HCT116 (cell line): ENCODE results near the gene TAF3. TPM values are rescaled to one million over a fixed set of nuclear protein-coding genes. Genes with fewer than 3 reads are reported as not detected.

Source experiments
- ATAC-seq: fragments of 200-7000 bp; cut with Tn5 transposase; 2 replicates; pipeline ENCODE4 v1.9.1; 2020; ENCODE audit warnings: mild to moderate bottlenecking, moderate library complexity
- BruUV-seq: library from RNA; stranded (reverse); fragments of 400-500 nt; replicated peaks from 2 replicates; lab custom pipeline; 2021; lab: Mats Ljungman, UMichigan
- CTCF ChIA-PET: fragments of 300-600 bp; sonication (Branson Sonifier 250); formaldehyde crosslinking; loops from one replicate; lab custom pipeline; 2021; ENCODE audit warnings: antibody characterized with exemption; lab: Charles Lee
- POLR2A ChIA-PET: fragments of 300-600, 350-600 bp; sonication (Branson Sonifier 250); formaldehyde crosslinking; loops from one replicate; lab custom pipeline; 2021; ENCODE audit warnings: antibody characterized with exemption; lab: Charles Lee
- RAD21 ChIA-PET, 2 experiments: fragments of 300-600 bp; sonication (Branson Sonifier 250); formaldehyde crosslinking; loops; one replicate each; lab custom pipeline; 2023; ENCODE audit warnings: low total read pairs in 2 of 2; ENCODE audit not compliant: uncharacterized antibody in 2 of 2, unreplicated experiment in 2 of 2, low non-redundant PET in 1 of 2; lab: Charles Lee
- DNase-seq: peaks from one replicate; pipeline ENCODE4 v3.0.0-alpha.2; 2010; ENCODE audit warnings: low read depth, low spot score
- H2AFZ ChIP-seq: fragments of 200-600 bp; shearing (Covaris generic), sonication (generic); 2 replicates; pipeline ENCODE4 v1.6.1; 2017; ENCODE audit warnings: low read depth, mixed run types, mixed read lengths, antibody characterized with exemption, low read length; ENCODE audit not compliant: poor library complexity, severe bottlenecking
- H3K27ac ChIP-seq: 2 replicates; pipeline ENCODE4 v1.5.1; 2012; ENCODE audit warnings: low read depth, low read length
- H3K27me3 ChIP-seq: fragments of 200-600 bp; sonication (generic); 2 replicates; pipeline ENCODE4 v1.6.1; 2016; ENCODE audit warnings: mixed run types, low read length, mixed read lengths; ENCODE audit not compliant: insufficient read depth
- H3K36me3 ChIP-seq, 2 experiments: fragments of 200-500 bp in 1 of 2; fragments of 200-600 bp in 1 of 2; sonication (Bioruptor generic) in 1 of 2; sonication (generic) in 1 of 2; 2 replicates each; pipeline versions ENCODE4 v1.5.1 to v1.6.1; 2014 to 2016; ENCODE audit warnings: low read length in 2 of 2, inconsistent platforms in 1 of 2, mixed read lengths in 1 of 2, mixed run types in 1 of 2; ENCODE audit not compliant: insufficient read depth in 2 of 2, control insufficient read depth in 1 of 2
- H3K4me1 ChIP-seq, 2 experiments: fragments of 200-600 bp in 1 of 2; sonication (generic) in 1 of 2; 2 replicates each; pipeline versions ENCODE4 v1.5.1 to v1.6.1; 2012 to 2017; ENCODE audit warnings: low read length in 2 of 2, inconsistent platforms in 1 of 2, mild to moderate bottlenecking in 1 of 2, mixed read lengths in 1 of 2, mixed run types in 1 of 2, moderate library complexity in 1 of 2; ENCODE audit not compliant: insufficient read depth in 2 of 2, control insufficient read depth in 1 of 2
- H3K4me2 ChIP-seq: fragments of 200-600 bp; sonication (generic); 2 replicates; pipeline ENCODE4 v1.6.1; 2017; ENCODE audit warnings: mixed run types, low read length, mixed read lengths
- H3K4me3 ChIP-seq, 2 experiments: fragments of 200-600 bp in 1 of 2; sonication (generic) in 1 of 2; replicated peaks in 1 of 2; 2 replicates each; pipeline ENCODE4 v1.5.1; 2011 to 2016; ENCODE audit warnings: low read length in 2 of 2, control low read depth in 1 of 2, low read depth in 1 of 2, mild to moderate bottlenecking in 1 of 2, mixed read lengths in 1 of 2, mixed run types in 1 of 2
- H3K79me2 ChIP-seq: fragments of 200-600 bp; sonication (generic); 2 replicates; pipeline ENCODE4 v1.6.1; 2017; ENCODE audit warnings: mild to moderate bottlenecking, mixed run types, low read length, moderate library complexity, mixed read lengths; ENCODE audit not compliant: insufficient read depth
- H3K9ac ChIP-seq: fragments of 200-600 bp; sonication (generic); 2 replicates; pipeline ENCODE4 v1.6.1; 2016; ENCODE audit warnings: low read length, mixed read lengths
- H3K9me2 ChIP-seq: fragments of 200-600 bp; sonication (generic), shearing (Covaris generic); 2 replicates; pipeline ENCODE4 v1.6.1; 2017; ENCODE audit warnings: mixed run types, mild to moderate bottlenecking, moderate library complexity; ENCODE audit not compliant: insufficient read depth
- H3K9me3 ChIP-seq, 2 experiments: fragments of 200-500 bp in 1 of 2; fragments of 200-600 bp in 1 of 2; sonication (Bioruptor generic) in 1 of 2; sonication (generic) in 1 of 2; 2 replicates each; pipeline ENCODE4 v1.6.1; 2014 to 2017; ENCODE audit warnings: low read length in 2 of 2, mixed read lengths in 2 of 2, inconsistent platforms in 1 of 2, low read depth in 1 of 2, mild to moderate bottlenecking in 1 of 2, mixed run types in 1 of 2, moderate library complexity in 1 of 2; ENCODE audit not compliant: control insufficient read depth in 1 of 2, insufficient read depth in 1 of 2
- H4K20me1 ChIP-seq: fragments of 200-600 bp; sonication (generic), shearing (Covaris generic); 2 replicates; pipeline ENCODE4 v1.6.1; 2017; ENCODE audit warnings: mixed run types, mild to moderate bottlenecking, moderate library complexity; ENCODE audit not compliant: insufficient read depth
- CBX3 ChIP-seq: IDR thresholded peaks from 2 replicates; pipeline ENCODE4 v1.6.1; 2012; ENCODE audit warnings: low read depth
- ELF1 ChIP-seq: IDR thresholded peaks from 2 replicates; pipeline ENCODE4 v1.6.1; 2012; ENCODE audit warnings: low read depth, borderline replicate concordance
- EZH2 ChIP-seq: fragments of 200-600 bp; sonication (generic); IDR thresholded peaks from 2 replicates; pipeline ENCODE4 v1.6.1; 2017; ENCODE audit warnings: antibody characterized with exemption, mixed run types
- FOSL1 ChIP-seq: IDR thresholded peaks from 2 replicates; pipeline ENCODE4 v1.6.1; 2012; ENCODE audit warnings: low read depth
- POLR2A ChIP-seq: IDR thresholded peaks from 2 replicates; pipeline ENCODE4 v1.7.0; 2011; ENCODE audit warnings: borderline replicate concordance; ENCODE audit not compliant: insufficient read depth, insufficient read length; ENCODE audit errors: extremely low read depth
- RAD21 ChIP-seq: IDR thresholded peaks from 2 replicates; pipeline ENCODE4 v1.6.1; 2012; ENCODE audit warnings: low read depth, mild to moderate bottlenecking
- YY1 ChIP-seq: IDR thresholded peaks from 2 replicates; pipeline ENCODE4 v1.6.1; 2011; ENCODE audit warnings: low read length, low read depth, moderate library complexity, mild to moderate bottlenecking; ENCODE audit not compliant: insufficient replicate concordance; ENCODE audit errors: extremely low read depth
- ZFX ChIP-seq: fragments of 450-650 bp; IDR thresholded peaks from 2 replicates; pipeline ENCODE4 v1.6.1; 2017
- ZNF274 ChIP-seq: fragments of 200-500 bp; sonication (Bioruptor generic); IDR thresholded peaks from 2 replicates; pipeline ENCODE4 v1.6.1; 2014; ENCODE audit warnings: mild to moderate bottlenecking, low read depth, low read length, inconsistent platforms
- intact Hi-C: fragments of 100-400 bp; cut with micrococcal nuclease; formaldehyde crosslinking; loops from 2 replicates; pipeline ENCODE4 v1.10.0; 2022
- total RNA-seq: library from RNA; stranded (reverse); gene quantifications from one replicate; pipeline ENCODE4 v1.2.1, GENCODE V29; 2021; ENCODE audit not compliant: unreplicated experiment
- TF ChIP-seq, protein P1 (sequence below), 3 experiments: fragments of 200-600 bp in 1 of 3; sonication (generic) in 1 of 3; IDR thresholded peaks in 2 of 3; conservative IDR thresholded peaks in 1 of 3; 2 replicates each; pipeline ENCODE4 v1.5.1; 2012 to 2017; ENCODE audit warnings: low read depth in 2 of 3, low read length in 2 of 3, antibody characterized with exemption in 1 of 3, borderline replicate concordance in 1 of 3, control low read depth in 1 of 3, mild to moderate bottlenecking in 1 of 3, mixed read lengths in 1 of 3, mixed run types in 1 of 3, moderate library complexity in 1 of 3; ENCODE audit not compliant: insufficient read depth in 1 of 3
- TF ChIP-seq, protein P2 (sequence below): IDR thresholded peaks from 2 replicates; pipeline ENCODE4 v1.6.1; 2012

TAF3 gene
- total RNA-seq, 1 experiment from 2014 or later: 8.0 TPM

DNA sequence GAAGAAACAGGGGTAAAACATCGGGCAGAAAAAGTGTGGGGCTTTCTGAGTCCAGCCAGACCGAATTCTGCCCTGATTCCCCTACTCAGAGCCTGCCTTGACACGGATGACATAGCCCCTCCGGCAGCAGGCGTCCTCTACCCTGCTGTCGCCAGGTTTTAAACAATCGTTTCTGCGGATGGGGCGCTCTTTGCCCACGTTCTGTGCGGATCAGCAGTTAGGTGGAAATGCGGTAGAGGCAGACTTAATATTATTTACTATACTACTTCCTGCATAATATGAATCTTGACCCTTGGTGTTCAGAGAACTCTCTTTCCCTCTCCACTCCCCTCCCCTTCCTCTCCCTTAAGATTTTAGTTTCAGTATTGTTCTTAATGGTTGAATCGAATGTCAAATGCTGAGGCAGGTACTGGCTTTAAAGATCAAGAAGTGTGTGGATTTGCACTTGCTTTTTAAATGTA, 238.6 kb downstream of the TAF3 start:
- Histone ChIP-seq H3K4me3 (no peak overlapping the region), H3K9me2 (no peaks in the 10 kb centered on the region), H3K4me1 (peaks cover 3 to 15% of the 10 kb centered on the region in 2 experiments; a peak in 3 of 4 replicates), H3K9ac (no peak overlapping the region), H2AFZ (no peak overlapping the region), H3K36me3 (no peaks in the 10 kb centered on the region), H3K4me2 (no peak overlapping the region), H3K27ac (no peak overlapping the region), H4K20me1 (no peaks in the 10 kb centered on the region), H3K79me2 (no peaks in the 10 kb centered on the region), H3K27me3 (no peaks in the 10 kb centered on the region), H3K9me3 (no peaks in the 10 kb centered on the region)
- ChIA-PET POLR2A (no interaction called here), RAD21 (no interaction called here), CTCF (no interaction called here)
- intact Hi-C loops: no loop called here
- no peak for DNase-seq
- TF ChIP-seq FOSL1: no peak
- no peak for TF ChIP-seq RAD21
- TF ChIP-seq ELF1: no peak
- TF ChIP-seq POLR2A: no peak
- TF ChIP-seq, protein P1, sequence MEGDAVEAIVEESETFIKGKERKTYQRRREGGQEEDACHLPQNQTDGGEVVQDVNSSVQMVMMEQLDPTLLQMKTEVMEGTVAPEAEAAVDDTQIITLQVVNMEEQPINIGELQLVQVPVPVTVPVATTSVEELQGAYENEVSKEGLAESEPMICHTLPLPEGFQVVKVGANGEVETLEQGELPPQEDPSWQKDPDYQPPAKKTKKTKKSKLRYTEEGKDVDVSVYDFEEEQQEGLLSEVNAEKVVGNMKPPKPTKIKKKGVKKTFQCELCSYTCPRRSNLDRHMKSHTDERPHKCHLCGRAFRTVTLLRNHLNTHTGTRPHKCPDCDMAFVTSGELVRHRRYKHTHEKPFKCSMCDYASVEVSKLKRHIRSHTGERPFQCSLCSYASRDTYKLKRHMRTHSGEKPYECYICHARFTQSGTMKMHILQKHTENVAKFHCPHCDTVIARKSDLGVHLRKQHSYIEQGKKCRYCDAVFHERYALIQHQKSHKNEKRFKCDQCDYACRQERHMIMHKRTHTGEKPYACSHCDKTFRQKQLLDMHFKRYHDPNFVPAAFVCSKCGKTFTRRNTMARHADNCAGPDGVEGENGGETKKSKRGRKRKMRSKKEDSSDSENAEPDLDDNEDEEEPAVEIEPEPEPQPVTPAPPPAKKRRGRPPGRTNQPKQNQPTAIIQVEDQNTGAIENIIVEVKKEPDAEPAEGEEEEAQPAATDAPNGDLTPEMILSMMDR (IDR thresholded peaks at IDR 0.05 in 2 of 3, conservative IDR thresholded peaks at IDR 0.05 in 1 of 3; ENCODE audit: borderline replicate concordance in 1 of 3, insufficient read depth in 1 of 3, low read depth in 2 of 3, low read length in 2 of 3): no peak
- TF ChIP-seq, protein P2, sequence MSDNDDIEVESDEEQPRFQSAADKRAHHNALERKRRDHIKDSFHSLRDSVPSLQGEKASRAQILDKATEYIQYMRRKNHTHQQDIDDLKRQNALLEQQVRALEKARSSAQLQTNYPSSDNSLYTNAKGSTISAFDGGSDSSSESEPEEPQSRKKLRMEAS: no peak
- no peak for TF ChIP-seq YY1
- TF ChIP-seq EZH2: no peak
- no peak for TF ChIP-seq ZFX
- TF ChIP-seq ZNF274: no peak
- TF ChIP-seq CBX3: no peak
- no TSS peak for BruUV-seq
- no peak for ATAC-seq
